ENCODE data around the gene NYAP2.

- TF ChIP-seq EP300 (IDR thresholded peaks at IDR 0.05; ENCODE audit: low read depth) (no peak), CTCF (IDR thresholded peaks at IDR 0.05) (no peak), POLR2A (IDR thresholded peaks at IDR 0.05) (no peak)
Measured at GRCh38 chr2:225584796-225585195, 185.3 kb downstream of the NYAP2 start.

All from transverse colon (tissue), 3 donors.